HCT116 (cell line): ENCODE data around the gene NHLRC4. TPM values are rescaled to one million over a fixed set of nuclear protein-coding genes. Genes with fewer than 3 reads are reported as not detected.

Source experiments
- ATAC-seq: fragments of 200-7000 bp; cut with Tn5 transposase; 2 replicates; pipeline ENCODE4 v1.9.1; 2020; ENCODE audit warnings: mild to moderate bottlenecking, moderate library complexity
- BruUV-seq: library from RNA; stranded (reverse); fragments of 400-500 nt; replicated peaks from 2 replicates; lab custom pipeline; 2021; lab: Mats Ljungman, UMichigan
- CTCF ChIA-PET: fragments of 300-600 bp; sonication (Branson Sonifier 250); formaldehyde crosslinking; loops from one replicate; lab custom pipeline; 2021; ENCODE audit warnings: antibody characterized with exemption; lab: Charles Lee
- POLR2A ChIA-PET: fragments of 300-600, 350-600 bp; sonication (Branson Sonifier 250); formaldehyde crosslinking; loops from one replicate; lab custom pipeline; 2021; ENCODE audit warnings: antibody characterized with exemption; lab: Charles Lee
- RAD21 ChIA-PET, 2 experiments: fragments of 300-600 bp; sonication (Branson Sonifier 250); formaldehyde crosslinking; loops; one replicate each; lab custom pipeline; 2023; ENCODE audit warnings: low total read pairs in 2 of 2; ENCODE audit not compliant: uncharacterized antibody in 2 of 2, unreplicated experiment in 2 of 2, low non-redundant PET in 1 of 2; lab: Charles Lee
- DNase-seq: peaks from one replicate; pipeline ENCODE4 v3.0.0-alpha.2; 2010; ENCODE audit warnings: low read depth, low spot score
- H2AFZ ChIP-seq: fragments of 200-600 bp; shearing (Covaris generic), sonication (generic); 2 replicates; pipeline ENCODE4 v1.6.1; 2017; ENCODE audit warnings: low read depth, mixed run types, mixed read lengths, antibody characterized with exemption, low read length; ENCODE audit not compliant: poor library complexity, severe bottlenecking
- H3K27ac ChIP-seq: 2 replicates; pipeline ENCODE4 v1.5.1; 2012; ENCODE audit warnings: low read depth, low read length
- H3K27me3 ChIP-seq: fragments of 200-600 bp; sonication (generic); 2 replicates; pipeline ENCODE4 v1.6.1; 2016; ENCODE audit warnings: mixed run types, low read length, mixed read lengths; ENCODE audit not compliant: insufficient read depth
- H3K36me3 ChIP-seq, 2 experiments: fragments of 200-500 bp in 1 of 2; fragments of 200-600 bp in 1 of 2; sonication (Bioruptor generic) in 1 of 2; sonication (generic) in 1 of 2; 2 replicates each; pipeline versions ENCODE4 v1.5.1 to v1.6.1; 2014 to 2016; ENCODE audit warnings: low read length in 2 of 2, inconsistent platforms in 1 of 2, mixed read lengths in 1 of 2, mixed run types in 1 of 2; ENCODE audit not compliant: insufficient read depth in 2 of 2, control insufficient read depth in 1 of 2
- H3K4me1 ChIP-seq, 2 experiments: fragments of 200-600 bp in 1 of 2; sonication (generic) in 1 of 2; 2 replicates each; pipeline versions ENCODE4 v1.5.1 to v1.6.1; 2012 to 2017; ENCODE audit warnings: low read length in 2 of 2, inconsistent platforms in 1 of 2, mild to moderate bottlenecking in 1 of 2, mixed read lengths in 1 of 2, mixed run types in 1 of 2, moderate library complexity in 1 of 2; ENCODE audit not compliant: insufficient read depth in 2 of 2, control insufficient read depth in 1 of 2
- H3K4me2 ChIP-seq: fragments of 200-600 bp; sonication (generic); 2 replicates; pipeline ENCODE4 v1.6.1; 2017; ENCODE audit warnings: mixed run types, low read length, mixed read lengths
- H3K4me3 ChIP-seq, 2 experiments: fragments of 200-600 bp in 1 of 2; sonication (generic) in 1 of 2; replicated peaks in 1 of 2; 2 replicates each; pipeline ENCODE4 v1.5.1; 2011 to 2016; ENCODE audit warnings: low read length in 2 of 2, control low read depth in 1 of 2, low read depth in 1 of 2, mild to moderate bottlenecking in 1 of 2, mixed read lengths in 1 of 2, mixed run types in 1 of 2
- H3K79me2 ChIP-seq: fragments of 200-600 bp; sonication (generic); 2 replicates; pipeline ENCODE4 v1.6.1; 2017; ENCODE audit warnings: mild to moderate bottlenecking, mixed run types, low read length, moderate library complexity, mixed read lengths; ENCODE audit not compliant: insufficient read depth
- H3K9ac ChIP-seq: fragments of 200-600 bp; sonication (generic); 2 replicates; pipeline ENCODE4 v1.6.1; 2016; ENCODE audit warnings: low read length, mixed read lengths
- H3K9me2 ChIP-seq: fragments of 200-600 bp; sonication (generic), shearing (Covaris generic); 2 replicates; pipeline ENCODE4 v1.6.1; 2017; ENCODE audit warnings: mixed run types, mild to moderate bottlenecking, moderate library complexity; ENCODE audit not compliant: insufficient read depth
- H3K9me3 ChIP-seq, 2 experiments: fragments of 200-500 bp in 1 of 2; fragments of 200-600 bp in 1 of 2; sonication (Bioruptor generic) in 1 of 2; sonication (generic) in 1 of 2; 2 replicates each; pipeline ENCODE4 v1.6.1; 2014 to 2017; ENCODE audit warnings: low read length in 2 of 2, mixed read lengths in 2 of 2, inconsistent platforms in 1 of 2, low read depth in 1 of 2, mild to moderate bottlenecking in 1 of 2, mixed run types in 1 of 2, moderate library complexity in 1 of 2; ENCODE audit not compliant: control insufficient read depth in 1 of 2, insufficient read depth in 1 of 2
- H4K20me1 ChIP-seq: fragments of 200-600 bp; sonication (generic), shearing (Covaris generic); 2 replicates; pipeline ENCODE4 v1.6.1; 2017; ENCODE audit warnings: mixed run types, mild to moderate bottlenecking, moderate library complexity; ENCODE audit not compliant: insufficient read depth
- CBX3 ChIP-seq: IDR thresholded peaks from 2 replicates; pipeline ENCODE4 v1.6.1; 2012; ENCODE audit warnings: low read depth
- CEBPB ChIP-seq: IDR thresholded peaks from 2 replicates; pipeline ENCODE4 v1.6.1; 2012; ENCODE audit warnings: low read depth
- EGR1 ChIP-seq: IDR thresholded peaks from 2 replicates; pipeline ENCODE4 v1.6.1; 2012; ENCODE audit warnings: low read depth
- ELF1 ChIP-seq: IDR thresholded peaks from 2 replicates; pipeline ENCODE4 v1.6.1; 2012; ENCODE audit warnings: low read depth, borderline replicate concordance
- EZH2phosphoT487 ChIP-seq: fragments of 200-600 bp; IDR thresholded peaks from 2 replicates; pipeline ENCODE4 v1.6.1; 2018; ENCODE audit warnings: antibody characterized with exemption, borderline replicate concordance
- POLR2AphosphoS5 ChIP-seq: IDR thresholded peaks from 2 replicates; pipeline ENCODE4 v1.6.1; 2011; ENCODE audit warnings: mild to moderate bottlenecking, low read depth, low read length, moderate library complexity
- REST ChIP-seq: IDR thresholded peaks from 2 replicates; pipeline ENCODE4 v1.6.1; 2012; ENCODE audit warnings: low read depth
- SP1 ChIP-seq: IDR thresholded peaks from 2 replicates; pipeline ENCODE4 v1.6.1; 2012; ENCODE audit warnings: low read depth
- TCF7L2 ChIP-seq: IDR thresholded peaks from 2 replicates; pipeline ENCODE4 v1.7.0; 2011; ENCODE audit warnings: borderline replicate concordance, inconsistent platforms; ENCODE audit not compliant: insufficient read depth, insufficient read length; ENCODE audit errors: extremely low read depth
- intact Hi-C: fragments of 100-400 bp; cut with micrococcal nuclease; formaldehyde crosslinking; loops from 2 replicates; pipeline ENCODE4 v1.10.0; 2022
- total RNA-seq: library from RNA; stranded (reverse); gene quantifications from one replicate; pipeline ENCODE4 v1.2.1, GENCODE V29; 2021; ENCODE audit not compliant: unreplicated experiment

The NHLRC4 gene
- total RNA-seq, 1 experiment from 2014 or later: 0.22 TPM

GRCh38 chr16:561957-562938 lies 4.6 kb upstream of the NHLRC4 start:
- TF ChIP-seq CEBPB: no peak
- no peak for TF ChIP-seq EGR1
- no peak for TF ChIP-seq TCF7L2
- no peak for TF ChIP-seq CBX3
- TF ChIP-seq SP1: no peak
- TF ChIP-seq POLR2AphosphoS5: no peak
- no peak for TF ChIP-seq EZH2phosphoT487
- no peak for TF ChIP-seq REST
- no peak for TF ChIP-seq ELF1
- Histone ChIP-seq H3K4me3 (no peak overlapping the region), H3K9me3 (no peaks in the 10 kb centered on the region), H3K4me2 (no peak overlapping the region), H3K79me2 (no peaks in the 10 kb centered on the region), H3K27me3 (no peaks in the 10 kb centered on the region), H3K9ac (no peak overlapping the region), H3K9me2 (no peaks in the 10 kb centered on the region), H2AFZ (no peak overlapping the region), H4K20me1 (no peaks in the 10 kb centered on the region), H3K27ac (no peak overlapping the region), H3K36me3 (no peaks in the 10 kb centered on the region), H3K4me1 (peaks cover 0 to 3% of the 10 kb centered on the region in 2 experiments; a peak in 1 of 4 replicates)
- POLR2A ChIA-PET: no interaction called here
- intact Hi-C loops: no loop called here
- CTCF ChIA-PET: no interaction called here
- RAD21 ChIA-PET: no interaction called here
- DNase-seq (no peak), ATAC-seq (no peak)
- BruUV-seq: no TSS peak
